GM19324 (cell line): Measurements from ENCODE around the gene TMEM132A.

Experiments used
- ATAC-seq: cut with Tn5 transposase; IDR thresholded peaks from one replicate; pipeline ENCODE4 v1.9.1; 2021; ENCODE audit warnings: mild to moderate bottlenecking, moderate library complexity; ENCODE audit not compliant: unreplicated experiment, low FRiP score

Gene TMEM132A

GRCh38 chr11:60919320-60919719 is 4.9 kb upstream of the TMEM132A start:
- no peak for ATAC-seq

GRCh38 chr11:60919956-60920355 is 4.3 kb upstream of the TMEM132A start:
- ATAC-seq: no peak

- ATAC-seq: no peak
These were observed 3.0 kb upstream of the TMEM132A start for GRCh38 chr11:60921259-60921658.

GRCh38 chr11:60921777-60922335 is 2.4 kb upstream of the TMEM132A start:
- no peak for ATAC-seq

GRCh38 chr11:60922906-60923305 is 1.4 kb upstream of the TMEM132A start:
- ATAC-seq: no peak

- ATAC-seq: no peak
These were observed 934 bp upstream of the TMEM132A start for GRCh38 chr11:60923326-60923725.

- ATAC-seq: no peak
These were observed 505 bp upstream of the TMEM132A start for GRCh38 chr11:60923800-60924109.

GRCh38 chr11:60924906-60925853 is 920 bp downstream of the TMEM132A start:
- ATAC-seq: no peak

- ATAC-seq: no peak
These were observed 1.6 kb downstream of the TMEM132A start for GRCh38 chr11:60925868-60926267.

GRCh38 chr11:60926500-60926899 is 2.2 kb downstream of the TMEM132A start:
- no peak for ATAC-seq

GRCh38 chr11:60927061-60927592 is 2.9 kb downstream of the TMEM132A start:
- no peak for ATAC-seq

- ATAC-seq: no peak
These were observed 3.3 kb downstream of the TMEM132A start for GRCh38 chr11:60927600-60927999.

GRCh38 chr11:60928563-60929001 is 4.3 kb downstream of the TMEM132A start:
- ATAC-seq: no peak

GRCh38 chr11:60929764-60930163 is 5.5 kb downstream of the TMEM132A start:
- ATAC-seq: no peak

- ATAC-seq: no peak
These were observed 6.1 kb downstream of the TMEM132A start for GRCh38 chr11:60930394-60930793.

- no peak for ATAC-seq
These were observed 7.7 kb downstream of the TMEM132A start for GRCh38 chr11:60931917-60932316.

- no peak for ATAC-seq
These were observed 8.5 kb downstream of the TMEM132A start for GRCh38 chr11:60932605-60933356.

- ATAC-seq: no peak
These were observed 9.3 kb downstream of the TMEM132A start for GRCh38 chr11:60933416-60934123.

- ATAC-seq: no peak
These were observed 10.0 kb downstream of the TMEM132A start for GRCh38 chr11:60934124-60934789.
